ENCODE measurements around the gene VPS52.
"Not testable (repeated sequence)": the region's sequence is repeated elsewhere in the genome, so short reads cannot be mapped to it uniquely, and the experiment has no call there.

The VPS52 gene

GRCh38 chr6:33304216-33304615 is 32.5 kb upstream of the VPS52 start:
- DNase-seq: no peak

DNA sequence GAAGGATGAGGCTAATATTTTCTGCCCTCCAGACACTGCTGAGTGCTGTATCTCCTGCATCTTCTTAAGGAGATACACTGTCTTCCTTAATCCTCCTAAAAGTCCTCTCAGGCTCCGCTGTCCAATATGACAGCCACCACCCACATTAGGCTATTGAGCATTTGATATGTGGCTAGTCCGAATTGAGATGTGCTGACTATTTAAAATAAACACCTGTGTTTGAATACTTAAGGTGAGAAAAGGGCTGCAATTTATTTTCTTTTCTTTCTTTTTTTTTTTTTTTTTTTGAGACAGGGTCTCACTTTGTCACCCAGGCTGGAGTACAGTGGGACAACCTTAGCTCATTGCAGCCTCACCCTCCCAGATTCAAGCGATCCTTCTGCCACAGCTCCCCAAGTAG is 30.2 kb upstream of the VPS52 start:
- DNase-seq: no peak

- peak; percentile 95 to 96 for DNase-seq
Measured at GRCh38 chr6:33299237-33299944, 27.7 kb upstream of the VPS52 start.

DNA sequence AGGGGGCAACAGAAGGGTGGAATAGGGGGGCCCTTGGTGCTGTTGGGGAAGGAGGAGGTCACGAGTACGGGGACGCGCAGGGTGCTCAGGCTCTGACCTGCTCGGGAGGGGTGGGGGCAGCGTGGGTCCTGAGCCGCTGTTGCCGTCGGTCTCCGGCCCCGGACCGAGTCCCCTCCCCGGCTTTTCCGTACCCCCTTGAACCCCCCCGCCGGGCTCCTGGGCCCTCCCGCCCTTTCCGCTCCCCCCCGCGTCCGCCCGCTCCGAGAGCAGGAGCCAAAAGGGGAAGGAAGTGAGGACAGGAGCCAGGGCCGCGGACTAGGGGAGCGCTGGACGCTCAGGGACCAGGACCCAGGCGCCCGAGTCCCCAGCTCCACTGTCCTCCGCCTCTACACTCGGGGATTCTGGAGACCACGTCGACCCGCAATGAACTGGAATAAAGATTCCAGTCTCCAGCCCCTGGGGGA is 27.1 kb upstream of the VPS52 start, which contains the start of gene RGL2:
Gene RGL2 (minus strand): TSS at position 170 of the 464 bp plus-strand sequence. CDS start 332 bp downstream, outside the sequence.
- DNase-seq: no peak

- peak; percentile 76 to 78 for DNase-seq
Measured at GRCh38 chr6:33297956-33298772, 26.5 kb upstream of the VPS52 start.

GRCh38 chr6:33297406-33297955 is 25.8 kb upstream of the VPS52 start:
- no peak for DNase-seq

GRCh38 chr6:33296797-33297405 is 25.2 kb upstream of the VPS52 start:
- no peak for DNase-seq

- DNase-seq: no peak
Measured at GRCh38 chr6:33295621-33296369, 24.1 kb upstream of the VPS52 start.

DNA sequence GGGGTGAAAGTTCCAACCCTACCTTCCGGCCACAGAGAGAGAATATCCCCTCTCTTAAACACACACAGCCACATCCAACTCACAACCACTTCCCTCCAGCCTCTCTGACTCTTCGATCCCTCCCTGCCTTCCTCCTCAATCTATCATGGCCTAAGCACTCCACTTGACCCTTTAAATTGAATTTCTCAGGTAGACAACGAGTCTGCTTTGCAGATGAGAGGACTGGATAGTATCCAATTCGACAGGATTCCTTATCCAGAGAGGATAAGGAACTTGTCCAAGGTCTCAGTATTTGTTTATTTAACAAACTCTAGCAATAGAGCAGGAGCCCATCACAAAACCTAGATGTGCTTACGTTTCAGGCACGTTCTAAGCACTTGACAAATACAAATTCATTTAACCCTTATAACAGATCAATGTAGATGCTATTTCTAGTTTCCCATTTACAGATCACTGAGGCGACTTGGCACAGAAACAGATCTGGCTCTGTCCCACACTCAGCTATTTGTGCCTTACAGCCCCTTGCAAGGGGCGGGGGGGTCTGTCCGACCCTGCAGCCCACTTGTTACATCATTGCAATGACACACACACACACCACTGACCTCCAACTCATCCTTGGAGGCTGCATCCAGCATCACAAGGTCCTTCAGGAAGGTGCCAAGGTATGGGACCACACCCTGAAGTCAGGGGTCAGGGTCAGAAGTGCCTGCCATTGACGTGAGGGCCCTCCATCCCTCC is 22.6 kb upstream of the VPS52 start:
- no peak for DNase-seq

- no peak for DNase-seq
Measured at GRCh38 chr6:33292996-33293682, 21.5 kb upstream of the VPS52 start.

GRCh38 chr6:33290459-33290858 is 18.8 kb upstream of the VPS52 start:
- no peak for DNase-seq

GRCh38 chr6:33289784-33290315 is 18.2 kb upstream of the VPS52 start:
- no peak for DNase-seq

- DNase-seq: peak; percentile 86 to 87
Measured at GRCh38 chr6:33288921-33289783, 17.5 kb upstream of the VPS52 start, which contains the start of the genes PFDN6 and WDR46. PFDN6 (plus strand) TSS chr6:33289601; CDS start chr6:33289857, 256 bp downstream. WDR46 (minus strand) TSS chr6:33289239; CDS start chr6:33289170, 69 bp downstream.

- DNase-seq: no peak
Measured at GRCh38 chr6:33288141-33288920, 16.7 kb upstream of the VPS52 start.

DNA sequence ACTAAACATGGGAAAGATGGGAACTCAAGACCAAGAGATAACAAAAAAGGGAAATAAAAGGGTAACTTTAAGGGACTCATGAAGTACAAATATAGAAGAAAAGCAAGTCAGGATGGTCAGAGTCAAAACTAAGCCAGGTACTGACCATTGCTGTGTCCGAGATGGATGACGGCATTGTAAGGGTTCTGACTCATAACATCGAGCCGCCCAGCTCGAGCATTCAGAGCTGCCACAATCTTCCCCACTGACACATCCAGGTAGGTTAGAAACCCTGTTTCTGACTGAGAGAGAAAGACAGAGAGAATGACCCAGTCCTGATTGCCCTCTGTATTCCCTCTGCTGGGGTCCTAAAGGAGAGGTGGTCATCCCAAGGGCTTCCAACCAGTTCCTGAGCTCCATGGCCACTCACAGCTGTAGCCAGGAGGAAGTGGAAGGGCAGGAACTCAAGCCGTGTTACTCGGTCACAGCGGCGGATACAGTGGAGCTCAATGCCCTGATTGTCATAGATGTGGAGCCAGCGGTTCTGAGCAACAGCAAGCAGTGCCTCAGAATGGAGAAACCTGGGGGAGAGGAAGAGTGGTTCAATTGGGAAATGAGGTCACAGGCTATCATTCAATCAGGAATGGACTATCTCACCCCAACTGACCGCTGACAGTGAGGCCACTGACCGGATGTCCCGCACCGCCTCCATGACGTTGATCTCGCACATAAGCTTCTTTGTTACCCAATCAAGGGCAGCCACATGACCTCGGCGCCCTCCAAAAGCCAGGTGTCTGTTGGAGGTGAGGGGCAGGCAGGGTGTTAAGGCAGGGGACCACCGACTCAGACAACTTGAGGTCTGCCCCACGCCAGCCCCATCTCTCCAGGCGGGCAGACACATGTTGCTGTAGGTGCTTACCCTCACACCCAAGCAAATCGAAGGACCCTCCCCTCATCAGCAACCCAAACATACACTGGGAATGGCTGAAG is 15.6 kb upstream of the VPS52 start:
- DNase-seq: no peak

GRCh38 chr6:33285214-33285613 is 13.5 kb upstream of the VPS52 start:
- DNase-seq: not testable (repeated sequence)

DNA sequence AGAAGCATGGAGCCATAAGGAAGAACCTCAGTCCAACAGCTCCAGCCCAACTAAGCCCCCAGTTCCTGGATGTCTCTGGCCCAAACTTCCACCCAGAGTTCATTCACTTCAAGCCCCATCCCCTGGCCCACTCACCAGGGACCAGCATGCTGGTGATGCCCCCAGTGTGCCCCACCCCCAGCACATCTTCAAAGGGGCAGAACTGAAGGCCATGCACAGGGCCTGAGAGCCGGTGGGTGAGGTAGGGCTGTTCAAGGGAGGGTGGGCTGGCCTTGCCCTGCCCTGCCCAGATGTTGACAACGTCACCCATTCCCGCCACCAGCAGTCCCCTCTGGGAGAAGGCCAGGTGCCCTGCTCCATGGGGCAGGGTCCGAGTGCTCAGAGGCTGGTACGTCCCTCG is 8.9 kb upstream of the VPS52 start:
- DNase-seq: no peak
